Measurements from ENCODE around the gene KCNIP1.

DNA sequence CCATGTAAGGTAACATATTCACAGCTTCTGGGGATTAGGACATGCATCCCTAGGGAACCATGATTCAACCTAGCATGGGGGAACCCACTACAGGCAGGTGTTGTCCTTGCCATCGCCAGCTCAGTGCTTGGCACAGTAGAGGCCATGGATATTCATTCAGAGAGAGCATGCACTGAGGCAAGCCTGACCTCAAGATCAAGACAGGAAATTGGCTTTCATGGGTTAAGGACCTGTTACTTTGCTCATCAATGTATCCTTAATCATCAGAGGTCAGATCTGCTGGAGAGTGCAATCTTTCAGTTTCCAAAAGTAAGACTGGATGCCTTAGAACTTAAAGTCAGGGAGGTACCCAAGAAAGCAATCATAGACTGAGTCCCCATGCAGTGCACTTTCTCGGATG lies 84.0 kb downstream of the KCNIP1 start:
- no peak for TF ChIP-seq ZNF626 (tag by site-specific recombination; IDR thresholded peaks at IDR 0.05)
- TF ChIP-seq, protein P1, sequence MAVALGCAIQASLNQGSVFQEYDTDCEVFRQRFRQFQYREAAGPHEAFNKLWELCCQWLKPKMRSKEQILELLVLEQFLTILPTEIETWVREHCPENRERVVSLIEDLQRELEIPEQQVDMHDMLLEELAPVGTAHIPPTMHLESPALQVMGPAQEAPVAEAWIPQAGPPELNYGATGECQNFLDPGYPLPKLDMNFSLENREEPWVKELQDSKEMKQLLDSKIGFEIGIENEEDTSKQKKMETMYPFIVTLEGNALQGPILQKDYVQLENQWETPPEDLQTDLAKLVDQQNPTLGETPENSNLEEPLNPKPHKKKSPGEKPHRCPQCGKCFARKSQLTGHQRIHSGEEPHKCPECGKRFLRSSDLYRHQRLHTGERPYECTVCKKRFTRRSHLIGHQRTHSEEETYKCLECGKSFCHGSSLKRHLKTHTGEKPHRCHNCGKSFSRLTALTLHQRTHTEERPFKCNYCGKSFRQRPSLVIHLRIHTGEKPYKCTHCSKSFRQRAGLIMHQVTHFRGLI (tag by site-specific recombination; IDR thresholded peaks at IDR 0.05) = no peak
- TF ChIP-seq, protein P2, sequence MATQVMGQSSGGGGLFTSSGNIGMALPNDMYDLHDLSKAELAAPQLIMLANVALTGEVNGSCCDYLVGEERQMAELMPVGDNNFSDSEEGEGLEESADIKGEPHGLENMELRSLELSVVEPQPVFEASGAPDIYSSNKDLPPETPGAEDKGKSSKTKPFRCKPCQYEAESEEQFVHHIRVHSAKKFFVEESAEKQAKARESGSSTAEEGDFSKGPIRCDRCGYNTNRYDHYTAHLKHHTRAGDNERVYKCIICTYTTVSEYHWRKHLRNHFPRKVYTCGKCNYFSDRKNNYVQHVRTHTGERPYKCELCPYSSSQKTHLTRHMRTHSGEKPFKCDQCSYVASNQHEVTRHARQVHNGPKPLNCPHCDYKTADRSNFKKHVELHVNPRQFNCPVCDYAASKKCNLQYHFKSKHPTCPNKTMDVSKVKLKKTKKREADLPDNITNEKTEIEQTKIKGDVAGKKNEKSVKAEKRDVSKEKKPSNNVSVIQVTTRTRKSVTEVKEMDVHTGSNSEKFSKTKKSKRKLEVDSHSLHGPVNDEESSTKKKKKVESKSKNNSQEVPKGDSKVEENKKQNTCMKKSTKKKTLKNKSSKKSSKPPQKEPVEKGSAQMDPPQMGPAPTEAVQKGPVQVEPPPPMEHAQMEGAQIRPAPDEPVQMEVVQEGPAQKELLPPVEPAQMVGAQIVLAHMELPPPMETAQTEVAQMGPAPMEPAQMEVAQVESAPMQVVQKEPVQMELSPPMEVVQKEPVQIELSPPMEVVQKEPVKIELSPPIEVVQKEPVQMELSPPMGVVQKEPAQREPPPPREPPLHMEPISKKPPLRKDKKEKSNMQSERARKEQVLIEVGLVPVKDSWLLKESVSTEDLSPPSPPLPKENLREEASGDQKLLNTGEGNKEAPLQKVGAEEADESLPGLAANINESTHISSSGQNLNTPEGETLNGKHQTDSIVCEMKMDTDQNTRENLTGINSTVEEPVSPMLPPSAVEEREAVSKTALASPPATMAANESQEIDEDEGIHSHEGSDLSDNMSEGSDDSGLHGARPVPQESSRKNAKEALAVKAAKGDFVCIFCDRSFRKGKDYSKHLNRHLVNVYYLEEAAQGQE (tag by site-specific recombination; IDR thresholded peaks at IDR 0.05) = no peak
- TF ChIP-seq, protein P3, sequence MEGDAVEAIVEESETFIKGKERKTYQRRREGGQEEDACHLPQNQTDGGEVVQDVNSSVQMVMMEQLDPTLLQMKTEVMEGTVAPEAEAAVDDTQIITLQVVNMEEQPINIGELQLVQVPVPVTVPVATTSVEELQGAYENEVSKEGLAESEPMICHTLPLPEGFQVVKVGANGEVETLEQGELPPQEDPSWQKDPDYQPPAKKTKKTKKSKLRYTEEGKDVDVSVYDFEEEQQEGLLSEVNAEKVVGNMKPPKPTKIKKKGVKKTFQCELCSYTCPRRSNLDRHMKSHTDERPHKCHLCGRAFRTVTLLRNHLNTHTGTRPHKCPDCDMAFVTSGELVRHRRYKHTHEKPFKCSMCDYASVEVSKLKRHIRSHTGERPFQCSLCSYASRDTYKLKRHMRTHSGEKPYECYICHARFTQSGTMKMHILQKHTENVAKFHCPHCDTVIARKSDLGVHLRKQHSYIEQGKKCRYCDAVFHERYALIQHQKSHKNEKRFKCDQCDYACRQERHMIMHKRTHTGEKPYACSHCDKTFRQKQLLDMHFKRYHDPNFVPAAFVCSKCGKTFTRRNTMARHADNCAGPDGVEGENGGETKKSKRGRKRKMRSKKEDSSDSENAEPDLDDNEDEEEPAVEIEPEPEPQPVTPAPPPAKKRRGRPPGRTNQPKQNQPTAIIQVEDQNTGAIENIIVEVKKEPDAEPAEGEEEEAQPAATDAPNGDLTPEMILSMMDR (tag by site-specific recombination; IDR thresholded peaks at IDR 0.05) = no peak
- TF ChIP-seq ZNF114 (tag by site-specific recombination; IDR thresholded peaks at IDR 0.05) = no peak

Measured in HEK293 (cell line).